Hepatocyte (in vitro differentiated cells): Measurements from ENCODE around the gene GIMAP2. TPM values are rescaled to one million over a fixed set of nuclear protein-coding genes. Genes with fewer than 3 reads are reported as not detected.

Experiments used
- DNase-seq: peaks from one replicate; pipeline ENCODE4 v3.0.0-alpha.2; 2016; ENCODE audit warnings: low spot score
- H2AFZ ChIP-seq: fragments of 200-600 bp; sonication (generic); 2 replicates; pipeline ENCODE4 v1.6.0; 2016; ENCODE audit warnings: antibody characterized with exemption, mild to moderate bottlenecking
- H3K27ac ChIP-seq: fragments of 200-600 bp; sonication (generic); 2 replicates; pipeline ENCODE4 v1.5.1; 2016; ENCODE audit warnings: mild to moderate bottlenecking
- H3K27me3 ChIP-seq: fragments of 200-600 bp; sonication (generic); 2 replicates; pipeline ENCODE4 v1.6.1; 2016
- H3K36me3 ChIP-seq: fragments of 200-600 bp; sonication (generic); replicated peaks from 2 replicates; pipeline ENCODE4 v1.5.1; 2016; ENCODE audit warnings: low read depth; ENCODE audit not compliant: insufficient read depth
- H3K4me1 ChIP-seq: fragments of 200-600 bp; sonication (generic); 2 replicates; pipeline ENCODE4 v1.5.1; 2016; ENCODE audit warnings: mild to moderate bottlenecking, moderate library complexity; ENCODE audit not compliant: insufficient read depth
- H3K4me2 ChIP-seq: fragments of 200-600 bp; sonication (generic); 2 replicates; pipeline ENCODE4 v1.6.0; 2016
- H3K4me3 ChIP-seq: fragments of 200-600 bp; sonication (generic); 2 replicates; pipeline ENCODE4 v1.5.1; 2016; ENCODE audit warnings: mild to moderate bottlenecking
- H3K79me2 ChIP-seq: fragments of 200-600 bp; sonication (generic); 2 replicates; pipeline ENCODE4 v1.6.0; 2017; ENCODE audit warnings: mild to moderate bottlenecking
- H3K9me2 ChIP-seq: fragments of 200-600 bp; sonication (generic); replicated peaks from 2 replicates; pipeline ENCODE4 v1.6.0; 2017; ENCODE audit warnings: mild to moderate bottlenecking; ENCODE audit not compliant: insufficient read depth
- H3K9me3 ChIP-seq: fragments of 200-600 bp; sonication (generic); 2 replicates; pipeline ENCODE4 v1.5.1; 2016; ENCODE audit warnings: low read depth, mild to moderate bottlenecking
- H4K20me1 ChIP-seq: fragments of 200-600 bp; sonication (generic); 2 replicates; pipeline ENCODE4 v1.6.0; 2016; ENCODE audit warnings: mild to moderate bottlenecking; ENCODE audit not compliant: insufficient read depth, poor library complexity, severe bottlenecking
- EZH2 ChIP-seq: fragments of 200-600 bp; sonication (generic); IDR thresholded peaks from 2 replicates; pipeline ENCODE4 v1.6.1; 2016; ENCODE audit warnings: antibody characterized with exemption, mild to moderate bottlenecking, borderline replicate concordance
- EZH2phosphoT487 ChIP-seq: fragments of 200-600 bp; sonication (generic); IDR thresholded peaks from one replicate; pipeline ENCODE4 v1.6.1; 2018; ENCODE audit warnings: antibody characterized with exemption, mild to moderate bottlenecking, low read depth, moderate library complexity; ENCODE audit not compliant: unreplicated experiment, severe bottlenecking
- WGBS: methylation state at CpG from one replicate; pipeline ENCODE4 v1.1.6; 2016; ENCODE audit warnings: low lambda C conversion rate; ENCODE audit errors: missing lambda C conversion rate; 5-methylcytosine and 5-hydroxymethylcytosine counted together
- polyA plus RNA-seq: library from polyadenylated mRNA; unstranded; fragments of >200 nt; fragmentation: Nextera tagmentation; extraction: Ambion mirVana; gene quantifications from 2 replicates; pipeline ENCODE4 v1.2.1, GENCODE V29; 2016
- total RNA-seq: library from RNA; depleted of rRNA; stranded (reverse); fragments of >200 nt; gene quantifications from 2 replicates; pipeline ENCODE4 v1.2.3, GENCODE V29; 2014
- TF ChIP-seq, protein P1 (sequence below): fragments of 200-600 bp; sonication (generic); IDR thresholded peaks from 2 replicates; pipeline ENCODE4 v1.5.1; 2016; ENCODE audit warnings: antibody characterized with exemption, mild to moderate bottlenecking; ENCODE audit not compliant: poor library complexity

Gene GIMAP2
- total and polyA plus RNA-seq, 2 experiments from 2014 or later, result 0.23 to 1.4 TPM

DNA sequence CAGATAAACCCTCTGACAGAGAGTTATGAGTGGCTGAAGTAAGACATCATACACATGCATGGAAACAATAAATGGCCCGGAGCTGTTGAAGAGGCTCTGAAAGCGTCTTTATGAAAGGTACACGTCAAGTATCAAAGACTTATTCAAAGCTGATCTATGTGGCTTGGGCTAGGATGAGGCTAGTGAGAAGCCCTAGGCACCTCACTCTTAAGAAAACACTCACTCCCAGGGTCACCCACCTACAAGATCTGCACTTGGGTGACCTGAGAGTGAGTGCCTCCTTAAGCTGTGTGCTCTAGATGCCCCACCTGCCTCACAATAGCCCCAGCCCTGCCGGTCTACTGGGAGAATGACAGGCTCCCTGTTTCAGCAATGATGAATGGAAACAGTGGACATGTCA, 29.8 kb downstream of the GIMAP2 start:
- Histone ChIP-seq H3K36me3 (no peaks in the 10 kb centered on the region), H3K4me1 (no peaks in the 10 kb centered on the region), H2AFZ (no peak overlapping the region), H3K4me3 (no peak overlapping the region), H3K79me2 (no peaks in the 10 kb centered on the region), H3K27me3 (no peaks in the 10 kb centered on the region), H4K20me1 (no peaks in the 10 kb centered on the region), H3K9me3 (no peaks in the 10 kb centered on the region), H3K4me2 (no peak overlapping the region), H3K9me2 (no peaks in the 10 kb centered on the region), H3K27ac (no peak overlapping the region)
- TF ChIP-seq, protein P1, sequence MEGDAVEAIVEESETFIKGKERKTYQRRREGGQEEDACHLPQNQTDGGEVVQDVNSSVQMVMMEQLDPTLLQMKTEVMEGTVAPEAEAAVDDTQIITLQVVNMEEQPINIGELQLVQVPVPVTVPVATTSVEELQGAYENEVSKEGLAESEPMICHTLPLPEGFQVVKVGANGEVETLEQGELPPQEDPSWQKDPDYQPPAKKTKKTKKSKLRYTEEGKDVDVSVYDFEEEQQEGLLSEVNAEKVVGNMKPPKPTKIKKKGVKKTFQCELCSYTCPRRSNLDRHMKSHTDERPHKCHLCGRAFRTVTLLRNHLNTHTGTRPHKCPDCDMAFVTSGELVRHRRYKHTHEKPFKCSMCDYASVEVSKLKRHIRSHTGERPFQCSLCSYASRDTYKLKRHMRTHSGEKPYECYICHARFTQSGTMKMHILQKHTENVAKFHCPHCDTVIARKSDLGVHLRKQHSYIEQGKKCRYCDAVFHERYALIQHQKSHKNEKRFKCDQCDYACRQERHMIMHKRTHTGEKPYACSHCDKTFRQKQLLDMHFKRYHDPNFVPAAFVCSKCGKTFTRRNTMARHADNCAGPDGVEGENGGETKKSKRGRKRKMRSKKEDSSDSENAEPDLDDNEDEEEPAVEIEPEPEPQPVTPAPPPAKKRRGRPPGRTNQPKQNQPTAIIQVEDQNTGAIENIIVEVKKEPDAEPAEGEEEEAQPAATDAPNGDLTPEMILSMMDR, result no peak
- TF ChIP-seq EZH2phosphoT487, result no peak
- TF ChIP-seq EZH2, result no peak
- 75% methylated on average over 4 of the region's 4 CpGs for WGBS
- DNase-seq, result no peak

DNA sequence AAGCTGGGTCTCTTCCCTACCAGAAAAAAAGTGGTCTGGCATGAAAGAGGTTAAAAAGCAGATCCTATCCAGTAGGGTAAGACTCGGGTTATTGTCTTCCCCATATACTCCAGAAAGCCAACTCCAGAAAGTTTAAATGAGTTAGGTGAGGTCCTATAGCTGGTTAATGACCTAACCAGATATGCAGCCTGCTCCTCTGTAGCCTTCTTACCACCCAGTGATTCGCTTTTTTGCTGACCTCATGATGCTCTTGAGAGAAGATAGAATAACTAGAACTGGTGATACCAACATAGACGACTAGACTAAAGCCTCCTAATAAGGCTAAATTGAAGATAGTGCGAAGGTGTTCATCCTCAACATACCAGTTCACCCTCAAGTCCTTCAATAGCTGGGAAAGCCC, 30.2 kb downstream of the GIMAP2 start:
- Histone ChIP-seq H4K20me1 (no peaks in the 10 kb centered on the region), H3K27ac (no peak overlapping the region), H3K27me3 (no peaks in the 10 kb centered on the region), H3K36me3 (no peaks in the 10 kb centered on the region), H3K4me1 (no peaks in the 10 kb centered on the region), H3K79me2 (no peaks in the 10 kb centered on the region), H3K4me2 (no peak overlapping the region), H2AFZ (no peak overlapping the region), H3K4me3 (no peak overlapping the region), H3K9me2 (no peaks in the 10 kb centered on the region), H3K9me3 (no peaks in the 10 kb centered on the region)
- no peak for DNase-seq
- 53% methylated on average over 4 of the region's 4 CpGs for WGBS
- TF ChIP-seq EZH2phosphoT487 (no peak), EZH2 (no peak)
- TF ChIP-seq, protein P1, result no peak

DNA sequence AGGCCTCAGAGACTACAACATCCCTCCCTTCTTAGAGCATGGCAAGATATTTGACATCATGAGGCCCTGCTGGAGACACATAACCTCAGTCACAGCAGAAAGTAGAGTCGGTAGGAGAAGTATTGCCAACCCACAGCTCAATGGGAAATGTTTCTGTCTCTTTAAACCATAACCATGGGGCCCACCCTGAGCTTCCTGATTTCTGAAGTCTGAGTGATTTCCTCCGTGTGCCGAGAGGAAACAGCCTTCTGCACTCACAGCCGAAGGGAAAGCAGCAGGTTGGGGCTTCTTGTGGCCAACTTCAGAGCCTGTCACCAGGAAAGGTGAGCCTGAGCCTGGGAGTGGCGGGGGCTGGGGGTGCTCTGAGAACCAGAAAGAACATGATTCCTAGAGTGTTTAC, 30.9 kb downstream of the GIMAP2 start, which contains the start of gene GIMAP1:
GIMAP1 (plus strand) TSS at position 246 of the 400 bp plus-strand sequence. CDS start 2,435 bp downstream, outside the sequence.
- Histone ChIP-seq H3K27me3 (no peaks in the 10 kb centered on the region), H3K4me2 (no peak within 1 kb of the TSS), H4K20me1 (no peaks in the 10 kb centered on the region), H3K4me1 (no peaks in the 10 kb centered on the region), H3K9me2 (no peaks in the 10 kb centered on the region), H3K9me3 (no peaks in the 10 kb centered on the region), H3K27ac (no peak within 1 kb of the TSS), H3K36me3 (no peaks in the 10 kb centered on the region), H2AFZ (no peak within 1 kb of the TSS), H3K79me2 (no peaks in the 10 kb centered on the region), H3K4me3 (no peak within 1 kb of the TSS)
- no peak for DNase-seq
- WGBS, result 64% methylated on average over 5 of the region's 5 CpGs
- TF ChIP-seq EZH2phosphoT487 (no peak), EZH2 (no peak)
- TF ChIP-seq, protein P1, result no peak

DNA sequence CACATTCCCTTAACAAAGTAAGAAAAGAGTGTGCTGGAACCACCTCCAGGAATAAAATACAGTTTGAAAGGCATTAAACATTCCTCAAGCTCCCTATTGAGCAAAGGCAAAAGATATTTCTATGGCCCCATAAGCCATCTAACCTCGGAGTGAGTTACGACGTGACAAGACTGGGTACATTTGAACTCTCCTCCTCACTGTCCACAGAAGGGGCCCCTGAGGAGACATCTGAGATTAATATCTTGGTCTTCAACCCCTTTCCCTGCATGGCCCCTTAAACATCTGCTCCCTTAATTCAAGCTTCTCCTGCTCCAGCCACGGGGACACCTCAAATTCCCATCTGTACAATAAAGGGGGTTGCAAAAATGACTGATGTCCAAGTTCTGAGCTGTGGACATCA, 31.4 kb downstream of the GIMAP2 start:
- H3K9me2 ChIP-seq, result no peaks in the 10 kb centered on the region
- H3K4me3 ChIP-seq, result no peak overlapping the region
- no peak for DNase-seq
- TF ChIP-seq EZH2, result no peak
- TF ChIP-seq, protein P1, result no peak
- TF ChIP-seq EZH2phosphoT487, result no peak
- no peaks in the 10 kb centered on the region for H4K20me1 ChIP-seq
- no peak overlapping the region for H2AFZ ChIP-seq
- H3K4me1 ChIP-seq, result no peaks in the 10 kb centered on the region
- H3K27ac ChIP-seq, result no peak overlapping the region
- no peaks in the 10 kb centered on the region for H3K79me2 ChIP-seq
- H3K36me3 ChIP-seq, result no peaks in the 10 kb centered on the region
- H3K27me3 ChIP-seq, result no peaks in the 10 kb centered on the region
- H3K9me3 ChIP-seq, result no peaks in the 10 kb centered on the region
- WGBS, result 67% methylated on average over 4 of the region's 4 CpGs
- H3K4me2 ChIP-seq, result no peak overlapping the region
